ENCODE data around the gene SF3A2.

GRCh38 chr19:2234996-2235380, 1.6 kb upstream of the SF3A2 start:
- no peak for TF ChIP-seq CTCF (IDR thresholded peaks at IDR 0.05)
- no peak for TF ChIP-seq STAT6 (CRISPR knock-in tag; conservative IDR thresholded peaks at IDR 0.05; ENCODE audit: low read depth)
- no peak for TF ChIP-seq GABPB1 (CRISPR knock-in tag; IDR thresholded peaks at IDR 0.05)
- TF ChIP-seq NFYB (CRISPR knock-in tag; conservative IDR thresholded peaks at IDR 0.05; ENCODE audit: low read depth), result no peak
- TF ChIP-seq NFE2L1 (CRISPR knock-in tag; IDR thresholded peaks at IDR 0.05), result no peak
- TF ChIP-seq ZBTB43 (CRISPR knock-in tag; IDR thresholded peaks at IDR 0.05), result no peak
- TF ChIP-seq RELA (CRISPR knock-in tag; IDR thresholded peaks at IDR 0.05; ENCODE audit: borderline replicate concordance), result no peak
- no peak for TF ChIP-seq PREB (CRISPR knock-in tag; IDR thresholded peaks at IDR 0.05; ENCODE audit: borderline replicate concordance)
- no peak for TF ChIP-seq USF2 (CRISPR knock-in tag; IDR thresholded peaks at IDR 0.05)
- TF ChIP-seq SMAD3 (CRISPR knock-in tag; IDR thresholded peaks at IDR 0.05; ENCODE audit: borderline replicate concordance), result no peak
- no peak for TF ChIP-seq FOXJ3 (CRISPR knock-in tag; IDR thresholded peaks at IDR 0.05; ENCODE audit: borderline replicate concordance)
- TF ChIP-seq JUN (CRISPR knock-in tag; IDR thresholded peaks at IDR 0.05), result no peak
